Activated naive CD4-positive, alpha-beta T cell treated with anti-CD3 and anti-CD28 coated beads, Interleukin-2, amount 50 U/mL, for 16 hours (primary cell): Measurements from ENCODE around the gene HAGHL.
"Not testable (repeated sequence)": the region's sequence is repeated elsewhere in the genome, so short reads cannot be mapped to it uniquely, and the experiment has no call there.

Source experiments
- DNase-seq: peaks from one replicate; pipeline ENCODE4 v3.0.0-alpha.2; 2020

The HAGHL gene

DNA sequence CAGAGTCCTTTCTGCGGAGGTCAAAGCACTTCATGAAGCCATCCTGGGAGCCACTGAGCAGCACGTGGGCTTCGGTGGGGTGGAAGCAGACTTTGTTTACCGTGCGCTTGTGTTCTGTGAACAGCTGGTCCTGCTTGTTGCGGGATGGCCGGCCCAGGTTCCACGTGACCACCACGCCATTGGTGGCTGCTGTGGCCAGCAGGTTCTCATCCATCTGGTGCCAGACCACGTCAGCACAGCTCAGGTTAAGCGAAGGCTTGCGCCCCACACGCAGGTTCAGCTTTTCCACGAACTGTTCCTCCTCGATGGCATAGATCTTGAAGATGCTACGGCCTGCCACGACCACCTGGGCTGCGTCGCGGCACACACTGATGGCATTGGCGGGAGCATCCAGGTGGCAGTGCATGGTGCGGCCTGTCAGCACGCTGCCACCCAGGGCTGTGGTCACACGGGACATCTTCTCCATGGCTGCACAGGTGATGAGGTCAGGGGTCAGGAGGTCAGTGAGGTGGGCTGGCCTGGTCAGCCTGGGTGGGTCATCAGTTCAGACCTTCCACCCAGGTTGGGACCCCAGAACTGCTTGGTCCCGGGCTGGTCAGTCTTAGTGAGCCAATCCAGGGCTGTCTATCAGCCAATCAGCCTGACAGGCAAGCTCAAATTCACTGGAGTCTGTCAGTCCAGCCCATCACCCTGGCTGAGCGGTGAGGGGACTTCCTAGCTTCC lies 37.6 kb upstream of the HAGHL start:
- no peak for DNase-seq

DNA sequence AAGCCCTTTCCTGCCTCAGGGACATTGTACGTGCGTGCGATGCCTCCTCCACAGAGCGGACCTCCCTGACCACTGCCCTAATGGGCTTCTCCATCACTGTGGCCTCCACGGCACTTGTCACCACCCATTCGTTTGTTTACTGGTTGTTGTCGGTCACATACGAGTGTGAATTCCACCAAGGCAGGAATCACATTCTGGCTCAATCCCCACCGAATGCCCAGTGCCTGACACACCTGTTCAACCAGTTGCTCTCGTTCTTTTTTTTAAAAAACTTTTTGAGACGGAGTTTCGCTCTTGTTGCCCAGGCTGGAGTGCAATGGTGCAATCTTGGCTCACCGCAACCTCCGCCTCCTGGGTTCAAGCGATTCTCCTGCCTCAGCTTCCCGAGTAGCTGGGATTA lies 35.7 kb upstream of the HAGHL start:
- not testable (repeated sequence) for DNase-seq

DNA sequence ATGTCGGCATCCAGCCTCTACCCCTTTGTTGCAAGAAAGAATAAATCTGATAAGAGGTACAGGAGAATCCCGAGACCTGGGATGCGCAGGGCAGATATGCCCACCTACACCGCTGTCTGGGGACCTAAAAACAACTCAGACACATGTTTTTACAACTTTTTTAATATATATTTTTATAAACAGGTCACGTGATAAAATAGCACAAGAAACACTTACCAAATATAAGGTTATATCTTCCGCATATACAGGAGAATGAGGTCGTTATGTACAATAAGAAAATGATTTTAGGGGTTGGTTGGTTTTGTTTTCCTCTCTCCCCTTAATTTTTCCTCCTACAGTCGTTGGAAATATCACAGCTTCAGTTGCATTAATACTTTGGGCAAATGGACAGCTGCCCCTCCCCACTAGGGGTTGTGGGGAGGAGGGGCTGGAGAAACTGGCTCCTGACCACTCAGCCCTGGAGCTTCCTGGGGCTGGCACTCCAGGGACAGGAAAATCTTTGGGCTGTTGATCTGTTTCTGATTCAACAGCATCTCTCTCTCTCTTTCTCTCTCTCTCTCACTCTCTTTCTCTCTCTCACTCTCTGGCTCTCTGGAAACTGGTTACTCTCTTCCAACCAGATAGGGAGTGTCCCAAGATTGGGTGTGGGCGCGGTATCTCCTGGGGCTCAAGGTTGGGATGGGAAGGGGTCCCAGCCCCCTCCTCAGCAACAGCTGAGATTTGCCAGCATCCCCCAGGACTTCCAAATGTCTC lies 34.4 kb upstream of the HAGHL start:
- no peak for DNase-seq

DNA sequence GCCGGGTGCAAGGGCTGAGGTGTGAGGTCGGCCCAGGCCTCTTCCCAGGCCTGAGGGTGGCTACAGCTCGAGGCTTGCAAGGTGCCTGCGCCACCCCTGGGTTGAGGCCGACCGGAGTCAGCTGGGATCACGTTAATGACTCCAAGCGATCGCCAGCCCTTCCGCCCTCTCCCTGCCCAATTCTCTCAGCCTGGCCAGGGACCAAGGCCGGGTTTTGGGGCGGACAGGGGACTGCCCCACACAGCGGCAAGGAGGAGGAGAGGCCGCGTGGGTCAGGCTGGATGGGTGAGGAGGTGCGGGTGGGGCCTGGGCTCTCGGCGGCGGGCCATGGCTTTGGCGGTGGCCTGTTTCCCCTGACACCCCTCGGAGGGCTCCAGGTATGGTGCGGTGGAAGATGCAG lies 33.5 kb upstream of the HAGHL start:
- no peak for DNase-seq

DNA sequence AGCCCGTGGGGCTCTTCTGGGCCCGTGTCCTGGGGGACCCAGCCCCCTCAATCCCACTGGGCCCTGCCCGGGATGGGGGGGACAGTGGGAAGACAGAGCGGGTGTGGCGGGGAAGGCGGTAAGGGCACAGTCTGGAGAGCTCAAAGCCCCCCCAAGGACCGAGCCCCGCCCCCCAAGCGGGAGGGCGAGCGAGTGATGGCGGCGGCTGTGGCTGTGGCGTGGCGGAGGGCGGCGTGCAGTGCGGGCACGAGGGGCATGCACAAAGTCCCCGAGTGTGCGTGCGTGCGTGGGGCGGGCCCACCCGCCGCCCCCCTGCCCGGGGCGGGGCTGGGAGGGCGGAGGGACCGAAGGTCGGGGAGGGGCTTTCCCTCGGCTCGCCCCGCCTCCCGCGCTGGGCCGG lies 33.1 kb upstream of the HAGHL start:
- DNase-seq: no peak

DNA sequence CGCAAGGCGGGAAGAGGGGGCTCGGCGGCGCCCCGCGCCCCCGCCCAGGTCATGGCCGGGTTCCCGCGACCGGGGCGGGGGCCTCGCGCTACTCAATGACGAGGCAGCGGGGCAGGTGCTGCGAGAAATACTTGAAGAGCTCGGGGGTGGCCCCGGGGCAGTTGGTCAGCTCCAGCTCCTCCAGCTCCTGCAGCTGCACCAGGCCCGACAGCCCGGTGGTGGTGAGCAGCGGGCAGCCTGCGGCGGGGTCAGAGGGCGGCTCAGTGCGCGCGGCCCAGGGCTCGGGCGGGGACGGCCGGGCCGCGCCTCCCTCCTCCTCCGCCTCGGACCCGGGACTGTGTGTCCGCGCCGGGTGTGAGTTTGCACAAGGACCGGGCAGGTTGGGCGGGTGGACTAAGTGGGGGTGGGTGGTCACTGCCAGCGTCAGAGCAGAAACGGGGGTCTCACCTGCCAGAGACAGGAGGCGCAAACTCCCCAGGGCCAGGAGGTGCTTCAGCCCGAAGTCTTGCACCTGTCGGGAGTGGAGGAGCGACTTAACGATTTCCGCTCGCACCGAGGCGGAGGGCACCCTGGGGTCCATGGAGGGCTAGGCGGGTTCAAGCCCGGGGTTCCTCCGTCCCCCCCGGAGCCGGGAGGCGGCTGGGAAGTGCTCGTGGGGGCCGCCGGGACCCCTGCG lies 32.6 kb upstream of the HAGHL start:
- DNase-seq: no peak

DNA sequence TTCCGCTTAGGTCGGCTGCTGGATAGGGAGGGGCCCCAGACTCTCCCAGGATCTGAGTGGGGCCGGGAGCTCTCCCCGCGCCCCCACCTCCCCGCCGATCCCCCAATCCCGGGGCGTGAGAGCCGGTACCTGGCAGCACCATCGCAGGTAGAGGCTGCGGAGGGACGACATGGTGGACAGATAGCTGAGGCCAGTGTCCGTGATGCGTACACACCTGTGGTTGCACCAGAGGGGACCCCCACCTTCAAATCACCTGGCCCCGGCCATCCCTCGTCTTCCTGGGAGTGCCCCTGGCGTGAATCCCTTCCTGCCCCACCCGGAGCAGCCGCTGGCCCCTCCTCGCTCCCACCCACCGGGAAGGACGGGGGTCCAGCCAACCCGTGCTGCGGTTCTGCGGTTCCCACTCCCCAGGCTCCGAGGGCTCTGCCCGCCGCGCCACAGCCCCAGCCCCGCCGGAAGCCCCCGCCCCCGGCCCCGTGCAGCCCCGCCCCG lies 32.0 kb upstream of the HAGHL start:
- DNase-seq: no peak

DNA sequence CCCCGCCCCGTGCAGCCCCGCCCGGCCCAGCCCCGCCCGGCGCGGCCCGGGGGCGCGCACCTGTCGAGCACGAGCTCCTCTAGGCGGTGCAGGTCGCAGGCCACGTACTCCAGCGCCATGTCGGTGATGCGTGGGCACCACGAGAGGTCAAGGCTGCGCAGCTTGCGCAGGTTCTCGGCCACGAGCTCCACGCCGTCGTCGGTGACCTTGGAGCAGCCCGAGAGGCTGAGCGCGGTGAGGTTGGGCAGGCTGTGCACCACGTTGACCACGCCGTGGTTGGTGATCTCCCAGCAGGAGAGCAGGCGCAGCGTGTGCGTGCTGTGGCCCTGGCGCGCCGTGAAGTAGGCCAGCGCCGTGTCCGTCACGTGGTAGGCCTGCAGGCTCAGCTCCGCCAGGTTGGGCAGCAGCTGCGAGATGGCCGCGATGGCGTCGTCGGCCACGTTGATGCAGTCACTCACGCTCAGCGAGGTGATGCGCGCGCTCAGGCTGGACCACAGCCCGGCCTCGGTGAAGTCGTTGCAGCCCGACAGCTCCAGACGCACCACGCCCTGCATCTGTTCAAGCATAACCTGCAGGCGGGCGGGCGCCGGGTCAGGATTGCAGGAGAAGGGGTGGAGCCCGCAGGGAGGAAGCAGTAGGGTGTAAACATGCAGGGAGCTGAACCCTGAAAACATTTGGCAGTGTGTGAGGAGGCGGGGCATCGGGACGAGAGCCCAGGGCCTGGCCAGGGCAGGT lies 31.4 kb upstream of the HAGHL start:
- peak; percentile 73 for DNase-seq

DNA sequence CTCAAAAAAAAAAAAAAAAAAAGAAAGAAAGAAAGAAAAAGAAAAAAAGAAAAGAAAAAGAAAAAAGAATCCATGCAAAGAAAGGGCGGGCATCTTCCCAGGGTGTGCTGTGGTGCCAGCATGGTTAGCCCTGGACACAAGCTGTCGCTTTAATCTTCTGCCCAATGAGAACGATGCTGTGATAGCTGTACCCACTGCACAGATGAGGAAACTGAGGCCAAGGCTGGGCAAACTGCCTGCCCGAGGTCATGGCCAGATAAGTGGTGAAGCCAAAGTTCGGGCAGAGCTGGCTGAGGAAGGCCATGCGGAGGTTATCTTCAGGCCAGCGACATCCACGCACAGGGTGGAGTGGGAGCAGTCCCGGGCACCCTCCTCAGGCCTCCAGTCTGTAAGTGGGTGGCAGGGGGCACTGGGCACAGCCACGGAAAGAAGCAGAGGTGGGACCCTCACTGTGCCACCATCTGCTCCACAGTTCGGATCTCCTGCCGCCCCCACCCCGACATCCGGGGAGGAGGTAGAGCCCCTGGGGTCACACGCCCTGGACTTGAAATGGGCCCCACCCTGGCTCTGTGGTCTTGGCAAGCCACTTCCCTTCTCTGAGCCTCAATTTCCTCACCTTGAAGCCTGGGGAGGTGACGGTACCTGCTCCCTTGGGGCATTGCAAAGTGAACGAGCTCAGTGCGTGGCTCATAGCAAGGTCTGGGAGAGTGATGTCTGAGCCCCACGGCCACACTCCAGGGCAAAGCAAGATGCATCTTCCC lies 27.8 kb upstream of the HAGHL start:
- DNase-seq: no peak

DNA sequence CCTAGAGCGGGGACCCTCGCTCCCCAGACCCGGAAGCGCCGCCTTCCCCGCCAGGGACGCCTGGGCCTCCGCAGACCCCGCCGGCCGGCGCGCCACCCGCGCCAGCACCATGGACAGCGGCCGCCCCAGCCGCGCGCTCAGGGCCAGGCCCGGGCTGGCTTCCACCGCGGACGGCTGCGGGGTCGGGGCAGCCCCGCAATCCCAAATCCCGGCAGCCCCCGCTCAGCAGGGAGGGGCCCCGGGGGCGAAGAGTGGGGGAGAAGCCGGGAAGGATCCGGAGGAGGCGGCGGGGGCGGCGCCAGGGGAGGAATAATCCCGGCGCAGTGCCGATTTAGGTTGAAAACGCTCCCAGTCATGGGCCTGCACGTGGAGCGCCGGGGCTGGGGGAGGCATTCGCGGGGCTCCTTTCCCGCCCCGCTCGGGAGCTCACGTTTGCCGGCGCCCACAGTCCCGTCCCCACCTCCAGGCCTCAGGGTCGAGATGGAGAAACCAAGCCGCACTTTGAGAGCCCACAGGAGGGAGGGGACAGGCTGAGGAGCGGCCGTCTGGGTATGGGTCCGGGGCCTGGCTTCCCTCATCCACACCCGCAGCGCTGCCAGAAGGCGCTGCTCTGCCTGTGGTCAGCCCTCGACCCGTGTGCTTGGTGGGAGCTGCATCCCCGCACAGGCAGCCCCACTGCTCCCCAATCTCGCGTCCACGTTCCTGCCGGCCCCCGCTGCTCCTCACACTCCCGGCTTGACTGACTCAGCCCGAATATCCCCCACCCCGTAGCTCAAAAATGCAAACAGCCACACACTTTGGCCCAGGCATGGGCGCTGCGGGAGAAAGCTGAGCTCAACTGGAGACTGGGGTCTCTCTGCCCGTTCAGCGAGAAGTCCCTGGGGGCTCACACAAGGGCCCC lies 26.0 kb upstream of the HAGHL start:
- DNase-seq: peak; percentile 58

DNA sequence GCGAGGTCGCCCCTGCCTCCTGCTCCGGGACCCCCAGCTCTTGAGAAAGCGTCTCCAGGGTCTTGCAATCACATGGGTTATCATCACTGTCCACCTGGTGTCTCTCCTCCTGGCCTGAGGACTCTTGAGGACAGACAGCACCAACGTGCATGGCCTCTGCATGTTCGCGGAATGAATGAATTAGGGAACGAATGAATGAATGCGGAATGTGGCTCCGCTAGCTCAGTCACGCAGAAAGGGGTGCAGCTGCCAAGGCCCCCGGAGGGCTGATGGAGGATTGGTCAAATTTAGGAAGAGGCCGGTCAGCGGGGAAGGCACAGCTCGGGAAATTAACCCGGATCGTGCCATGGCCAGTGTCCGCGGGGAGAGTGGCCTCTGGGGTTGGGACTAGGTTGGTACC lies 24.6 kb upstream of the HAGHL start:
- no peak for DNase-seq

DNA sequence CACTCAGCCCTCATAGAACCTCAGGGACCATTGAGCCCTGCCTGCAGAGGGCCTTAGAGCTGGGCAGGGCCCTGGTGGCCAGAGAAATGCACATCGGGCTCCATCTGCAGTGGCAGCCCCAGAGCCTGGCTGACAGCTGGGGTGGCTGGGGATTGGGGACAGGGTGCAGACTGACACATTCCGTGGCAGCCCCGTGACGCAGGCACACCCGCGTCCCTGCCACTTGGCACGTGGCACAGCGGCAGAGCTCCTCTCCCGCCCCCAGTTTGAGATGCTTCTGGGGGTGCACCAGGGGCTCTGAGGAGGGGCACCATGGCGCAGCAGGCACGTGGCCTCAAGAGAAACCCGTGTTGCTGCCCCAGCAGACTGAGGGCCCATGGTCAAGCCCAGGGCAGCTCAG lies 23.5 kb upstream of the HAGHL start:
- DNase-seq: no peak

DNA sequence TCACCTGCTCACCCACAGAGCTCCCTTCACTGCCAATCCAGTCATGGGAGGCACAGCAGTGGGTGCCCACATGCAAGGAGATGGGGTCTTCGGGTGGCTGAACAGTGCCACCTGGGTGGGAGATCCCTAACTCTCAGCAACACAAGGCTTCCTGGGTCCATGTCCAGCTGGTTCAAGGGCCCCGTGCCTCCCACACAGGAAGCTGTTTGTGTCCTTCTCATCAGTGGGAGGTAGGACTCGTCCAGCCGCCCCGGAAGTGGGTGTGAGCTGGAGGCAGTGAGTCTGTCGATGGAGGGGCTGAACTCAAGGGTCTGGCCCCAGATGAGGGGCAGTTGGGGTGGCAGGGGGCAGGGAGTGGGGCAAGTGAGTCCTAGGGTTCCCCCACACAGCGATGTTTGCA lies 22.9 kb upstream of the HAGHL start:
- no peak for DNase-seq

DNA sequence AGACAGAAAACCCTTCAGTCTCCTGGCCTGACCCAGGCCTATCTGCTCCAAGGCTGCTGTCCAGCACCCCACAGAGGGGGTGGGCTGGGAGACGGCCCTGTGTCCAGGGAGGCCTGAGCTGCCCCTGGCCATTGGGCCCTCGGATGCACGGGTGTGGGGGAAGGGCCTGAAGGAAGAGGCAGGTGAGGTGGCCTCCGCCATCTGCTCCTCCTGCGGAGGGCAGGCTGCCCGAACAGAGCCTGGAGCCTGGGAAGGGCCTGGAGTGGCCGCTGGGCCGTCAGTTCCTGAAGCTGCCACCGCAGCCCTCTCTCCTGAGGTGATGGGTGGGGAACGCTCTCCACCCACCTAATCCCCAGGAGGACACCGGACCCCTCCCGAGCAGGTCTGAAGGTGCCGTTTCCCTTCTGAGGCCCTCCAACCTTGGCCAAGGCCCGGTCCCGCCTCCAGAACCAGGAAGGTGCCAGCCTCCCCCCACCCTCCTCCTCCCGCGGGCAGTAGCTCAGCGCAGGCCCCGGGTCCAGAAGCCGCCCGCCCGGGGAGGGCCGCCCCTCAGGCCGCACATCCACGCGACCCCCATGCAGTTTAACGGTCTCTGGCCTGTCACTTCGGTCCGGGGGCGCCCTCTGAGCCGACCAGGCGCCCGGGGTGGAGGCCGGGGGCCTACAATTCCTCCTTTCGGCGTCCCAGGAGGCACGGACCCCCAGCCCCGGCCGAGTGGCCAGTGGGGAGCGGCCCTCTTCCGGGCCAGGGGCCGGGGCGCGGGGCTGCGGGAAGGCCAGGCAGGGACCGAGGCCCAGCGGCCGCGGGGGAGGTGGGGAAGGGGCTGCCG lies 22.1 kb upstream of the HAGHL start:
- no peak for DNase-seq

DNA sequence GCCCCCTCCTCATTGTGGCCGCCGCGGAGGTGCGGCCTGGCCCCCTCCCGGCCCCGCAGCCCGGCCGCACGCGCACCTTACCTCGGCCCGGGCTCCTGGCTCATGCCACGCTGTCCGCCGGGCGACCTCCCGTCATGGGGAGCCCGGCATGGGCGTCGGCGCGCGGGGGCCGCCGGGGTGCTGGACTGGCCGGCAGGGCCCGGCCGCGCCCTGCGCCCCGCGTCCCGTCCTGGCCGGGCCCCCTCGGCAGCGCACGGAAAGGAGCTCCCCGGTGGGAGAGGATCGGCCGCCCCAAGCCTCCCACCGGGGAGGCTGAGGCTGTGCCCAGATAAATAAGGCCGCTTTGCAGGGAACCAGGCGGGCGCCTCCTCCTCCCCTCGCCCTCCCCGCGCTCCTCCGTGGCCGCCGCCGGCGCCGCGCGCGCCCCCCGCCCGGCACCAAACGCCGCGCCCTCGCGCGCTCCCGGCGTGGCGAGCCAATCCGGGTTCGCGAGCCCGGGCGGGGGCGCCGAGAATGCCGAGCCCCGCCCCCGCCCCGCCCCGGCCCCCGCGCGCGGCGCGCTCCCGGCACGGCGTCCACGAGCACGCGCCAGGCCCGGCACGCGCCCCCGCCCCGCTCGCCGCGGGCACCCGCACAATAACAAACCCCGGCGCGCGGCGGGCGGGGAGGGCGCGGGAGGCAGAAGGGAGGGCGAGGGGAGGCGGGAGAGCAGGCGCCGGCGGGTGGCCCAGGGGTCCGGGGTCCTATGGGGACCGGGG lies 21.3 kb upstream of the HAGHL start, which contains the start of gene FBXL16:
FBXL16 (minus strand) TSS at position 371 of the 758 bp plus-strand sequence. CDS start 8,396 bp downstream, outside the sequence.
- DNase-seq: no peak

DNA sequence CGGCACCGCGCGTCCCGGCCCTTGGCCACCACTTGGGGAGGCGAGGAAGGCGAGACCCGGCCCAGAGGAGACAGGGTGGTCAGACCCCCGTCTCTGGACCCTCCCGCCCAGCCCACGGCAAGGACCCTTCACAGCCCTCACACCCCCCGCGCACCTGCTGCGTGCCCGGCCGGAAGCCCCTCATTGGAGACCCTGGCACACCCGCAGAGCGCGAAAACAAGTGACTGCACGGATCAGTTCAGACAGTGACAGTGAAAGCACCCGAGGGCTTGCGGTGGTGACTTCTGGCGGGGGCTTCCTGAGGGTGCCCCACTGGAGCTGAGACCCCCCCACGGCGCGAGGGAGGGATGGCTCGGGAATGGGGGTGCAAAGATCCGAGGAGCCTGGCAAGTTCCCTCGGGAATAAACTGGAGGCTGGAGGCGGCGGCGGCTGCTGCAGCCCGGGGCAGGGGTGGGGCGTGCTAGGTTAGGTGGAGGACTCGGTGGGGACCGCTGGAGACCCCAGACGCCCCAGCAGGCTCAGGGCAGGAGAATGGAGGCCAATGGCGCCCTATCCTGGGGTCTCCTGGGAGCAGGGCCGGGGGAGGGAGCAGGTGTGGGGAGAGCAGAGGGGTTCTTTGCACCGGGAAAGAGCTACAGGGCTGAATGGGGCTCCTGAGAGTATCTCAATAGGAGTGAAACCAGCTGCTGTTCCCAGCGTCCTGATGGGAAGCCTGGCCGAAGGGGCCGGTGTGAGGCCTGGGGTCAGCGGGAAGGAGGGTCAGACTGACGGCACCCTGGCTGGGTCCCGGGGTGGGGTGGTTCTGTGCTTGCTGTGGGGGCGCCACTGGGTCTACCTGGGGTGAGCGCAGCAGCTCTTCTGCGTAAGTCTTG lies 20.5 kb upstream of the HAGHL start:
- DNase-seq: no peak

DNA sequence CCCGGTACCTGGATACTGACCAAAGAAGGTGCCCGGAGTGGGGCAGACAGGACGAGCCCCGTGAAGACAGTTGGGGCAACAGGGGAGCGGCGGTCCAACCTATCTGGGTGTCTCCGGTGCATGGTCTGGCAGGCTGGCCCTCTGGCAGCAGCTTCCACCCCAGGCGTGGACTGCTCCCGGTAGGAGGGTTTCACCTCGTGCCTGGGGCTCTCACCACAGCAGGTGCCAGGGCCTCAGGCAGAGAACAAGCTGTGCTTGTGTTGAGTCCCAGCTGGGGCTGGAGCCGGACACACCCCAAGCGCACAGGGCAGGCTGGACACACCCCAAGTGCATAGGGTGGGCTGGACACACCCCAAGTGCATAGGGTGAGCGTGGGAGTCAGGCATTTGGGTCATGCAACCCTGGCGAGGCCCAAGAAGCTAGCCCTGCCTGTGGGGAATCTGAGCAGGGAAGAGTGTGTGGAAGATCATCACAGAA lies 19.8 kb upstream of the HAGHL start:
- DNase-seq: no peak

DNA sequence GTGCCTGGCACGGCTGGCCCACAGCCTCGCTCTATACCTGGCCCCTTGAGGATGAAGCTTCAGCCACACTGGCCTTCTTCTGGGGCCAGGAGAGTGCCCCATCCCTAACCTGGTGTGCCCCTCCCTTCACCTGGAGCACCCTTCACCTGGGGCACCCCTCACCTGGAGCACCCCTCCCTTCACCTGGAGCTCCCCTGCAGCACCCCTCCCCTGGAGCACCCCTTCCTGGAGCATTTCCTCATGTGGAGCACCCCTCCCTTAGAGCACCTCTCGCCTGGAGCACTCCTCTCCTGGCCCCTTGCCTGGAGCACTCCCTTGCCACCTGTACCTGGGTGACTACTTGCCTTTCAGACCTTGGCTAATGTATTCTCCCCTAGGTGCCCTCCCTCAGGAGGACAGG lies 18.9 kb upstream of the HAGHL start:
- no peak for DNase-seq
